Naive thymus-derived CD4-positive, alpha-beta T cell (primary cell): ENCODE measurements around the gene COL9A1. TPM values are rescaled to one million over a fixed set of nuclear protein-coding genes. Genes with fewer than 3 reads are reported as not detected.

Experiments used
- ATAC-seq: fragments of 150-1000 bp; cut with Tn5 transposase; 2 replicates; pipeline ENCODE4 v1.10.0; 2021; ENCODE audit warnings: mild to moderate bottlenecking, moderate library complexity
- CTCF ChIA-PET: fragments of 350-600 bp; sonication (Branson Sonifier 250); formaldehyde crosslinking; loops from one replicate; lab custom pipeline; 2021; ENCODE audit warnings: antibody characterized with exemption; lab: Charles Lee
- POLR2A ChIA-PET: fragments of 350-600 bp; sonication (Branson Sonifier 250); formaldehyde crosslinking; loops from one replicate; lab custom pipeline; 2021; ENCODE audit warnings: antibody characterized with exemption, inconsistent platforms; lab: Charles Lee
- DNase-seq, 9 donors: peaks; one replicate each; pipeline versions ENCODE4 v3.0.0 to v3.0.0-alpha.2; 2020 to 2022; ENCODE audit warnings: mixed read lengths in 1 of 9
- H3K27ac ChIP-seq: one replicate; pipeline ENCODE4 v1.7.0; 2013; ENCODE audit warnings: mild to moderate bottlenecking, low read depth, low read length, moderate library complexity
- H3K27me3 ChIP-seq, 2 donors: one replicate each; pipeline ENCODE4 v1.7.0; 2013; ENCODE audit warnings: low read length in 2 of 2, mild to moderate bottlenecking in 2 of 2, moderate library complexity in 2 of 2; ENCODE audit not compliant: control insufficient read depth in 2 of 2, insufficient read depth in 2 of 2
- H3K36me3 ChIP-seq, 3 experiments: 1 replicate in 2 of 3; 2 replicates in 1 of 3; pipeline ENCODE4 v1.7.0; 2013; ENCODE audit warnings: low read length in 3 of 3, mild to moderate bottlenecking in 3 of 3, moderate library complexity in 1 of 3; ENCODE audit not compliant: insufficient read depth in 3 of 3, control insufficient read depth in 2 of 3
- H3K4me1 ChIP-seq, 2 donors: one replicate each; pipeline ENCODE4 v1.7.0; 2013; ENCODE audit warnings: low read length in 2 of 2, mild to moderate bottlenecking in 2 of 2, moderate library complexity in 1 of 2; ENCODE audit not compliant: control insufficient read depth in 2 of 2, insufficient read depth in 2 of 2
- H3K4me3 ChIP-seq: 2 replicates; pipeline ENCODE4 v1.7.0; 2013; ENCODE audit warnings: mild to moderate bottlenecking, low read length
- H3K9me3 ChIP-seq, 3 experiments: 1 replicate in 2 of 3; 2 replicates in 1 of 3; pipeline ENCODE4 v1.7.0; 2013; ENCODE audit warnings: low read length in 3 of 3; ENCODE audit not compliant: control insufficient read depth in 2 of 3
- H3K27ac Mint-ChIP-seq, 9 donors: one replicate each; pipeline ENCODE4 v1.8.0; 2020 to 2022; ENCODE audit warnings: mixed read lengths in 9 of 9, mild to moderate bottlenecking in 8 of 9, moderate library complexity in 5 of 9, inconsistent platforms in 2 of 9
- H3K27me3 Mint-ChIP-seq, 5 donors: one replicate each; pipeline ENCODE4 v1.8.0; 2021 to 2022; ENCODE audit warnings: mixed read lengths in 5 of 5, mild to moderate bottlenecking in 1 of 5
- H3K36me3 Mint-ChIP-seq, 5 donors: one replicate each; pipeline ENCODE4 v1.8.0; 2020 to 2022; ENCODE audit warnings: mixed read lengths in 5 of 5, mild to moderate bottlenecking in 3 of 5, inconsistent platforms in 1 of 5
- H3K4me1 Mint-ChIP-seq, 7 donors: one replicate each; pipeline ENCODE4 v1.8.0; 2020 to 2022; ENCODE audit warnings: mixed read lengths in 7 of 7, mild to moderate bottlenecking in 3 of 7, inconsistent platforms in 1 of 7
- H3K4me3 Mint-ChIP-seq, 10 donors: one replicate each; pipeline ENCODE4 v1.8.0; 2020 to 2022; ENCODE audit warnings: mild to moderate bottlenecking in 10 of 10, mixed read lengths in 10 of 10, moderate library complexity in 6 of 10, inconsistent platforms in 2 of 10
- H3K9me3 Mint-ChIP-seq, 11 donors: one replicate each; pipeline ENCODE4 v1.8.0; 2020 to 2022; ENCODE audit warnings: mixed read lengths in 11 of 11, mild to moderate bottlenecking in 4 of 11, inconsistent platforms in 1 of 11, moderate library complexity in 1 of 11
- intact Hi-C, 2 donors: fragments of 100-400 bp; cut with micrococcal nuclease; formaldehyde crosslinking; loops; one replicate each; pipeline ENCODE4 v1.15.1; 2023
- polyA plus RNA-seq, 2 donors: library from polyadenylated mRNA; unstranded; fragments of 300-500 nt; fragmentation: Illumina TruSeq; gene quantifications; one replicate each; pipeline ENCODE4 v1.2.3, GENCODE V29; 2021
- total RNA-seq, 6 experiments: library from RNA in 5 of 6; stranded (reverse) in 5 of 6; gene quantifications; 1 replicate in 5 of 6; 2 replicates in 1 of 6; pipeline ENCODE4 v1.2.3 and lab custom pipeline; 2021 to 2026

The COL9A1 gene
- total and polyA plus RNA-seq, 7 experiments from 2014 or later, result not detected

GRCh38 chr6:70216767-70217166 lies 86.1 kb downstream of the COL9A1 start:
- intact Hi-C loops, result no loop called here
- ChIA-PET POLR2A (no interaction called here), CTCF (no interaction called here)
- no peaks in the 10 kb centered on the region for H3K27me3 ChIP-seq
- H3K4me3 Mint-ChIP-seq, result no peak overlapping the region
- no peaks in the 10 kb centered on the region for H3K9me3 Mint-ChIP-seq
- no peak for ATAC-seq
- no peaks in the 10 kb centered on the region for H3K4me1 ChIP-seq
- peaks cover 0 to 1% (median 0%) of the 10 kb centered on the region in 7 donors for H3K4me1 Mint-ChIP-seq
- H3K27ac Mint-ChIP-seq, result no peak overlapping the region
- peaks cover 3 to 34% (median 8%) of the 10 kb centered on the region in 5 donors for H3K27me3 Mint-ChIP-seq
- no peaks in the 10 kb centered on the region for H3K36me3 Mint-ChIP-seq
- no peaks in the 10 kb centered on the region for H3K36me3 ChIP-seq
- no peak overlapping the region for H3K27ac ChIP-seq
- DNase-seq, result no peak
- H3K9me3 ChIP-seq, result no peaks in the 10 kb centered on the region
- H3K4me3 ChIP-seq, result no peak overlapping the region

DNA sequence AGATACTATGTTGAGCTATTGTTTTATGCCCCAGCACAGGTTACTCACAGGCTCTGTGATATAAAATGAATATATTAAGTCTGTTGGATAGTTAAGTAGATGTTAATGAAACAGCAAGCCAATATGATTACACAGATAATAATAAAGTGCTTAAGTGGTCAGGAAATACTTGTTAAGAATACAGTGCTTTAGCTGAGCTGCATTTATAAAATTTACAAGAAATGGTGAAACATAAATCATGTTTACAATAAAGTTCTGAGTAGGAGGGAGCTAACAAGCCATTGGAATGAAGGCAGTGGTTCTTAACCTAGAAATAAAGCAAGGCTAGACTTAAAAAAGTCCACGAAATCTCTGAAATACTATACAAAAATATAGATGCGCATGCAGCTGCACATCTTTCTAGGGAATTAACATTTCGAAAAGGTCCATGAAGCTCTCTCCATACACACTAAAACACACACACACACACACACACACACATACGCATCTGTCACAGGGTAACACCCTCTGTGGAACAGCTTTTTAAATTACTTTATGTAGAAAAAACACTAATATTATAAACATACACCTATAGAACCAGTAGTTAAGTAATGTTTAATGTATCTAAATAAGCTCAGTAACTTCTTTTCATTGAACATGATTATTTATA lies 87.3 kb downstream of the COL9A1 start:
- no peaks in the 10 kb centered on the region for H3K4me1 ChIP-seq
- H3K27ac ChIP-seq, result no peak overlapping the region
- no peak for DNase-seq
- no peaks in the 10 kb centered on the region for H3K9me3 Mint-ChIP-seq
- peaks cover 3 to 34% (median 11%) of the 10 kb centered on the region in 5 donors for H3K27me3 Mint-ChIP-seq
- H3K27me3 ChIP-seq, result no peaks in the 10 kb centered on the region
- no peak overlapping the region for H3K4me3 Mint-ChIP-seq
- H3K4me1 Mint-ChIP-seq, result peaks cover 0 to 1% (median 0%) of the 10 kb centered on the region in 7 donors
- intact Hi-C loops, result no loop called here
- H3K4me3 ChIP-seq, result no peak overlapping the region
- no peaks in the 10 kb centered on the region for H3K36me3 ChIP-seq
- H3K36me3 Mint-ChIP-seq, result no peaks in the 10 kb centered on the region
- ChIA-PET CTCF (no interaction called here), POLR2A (no interaction called here)
- no peaks in the 10 kb centered on the region for H3K9me3 ChIP-seq
- H3K27ac Mint-ChIP-seq, result no peak overlapping the region
- no peak for ATAC-seq

DNA sequence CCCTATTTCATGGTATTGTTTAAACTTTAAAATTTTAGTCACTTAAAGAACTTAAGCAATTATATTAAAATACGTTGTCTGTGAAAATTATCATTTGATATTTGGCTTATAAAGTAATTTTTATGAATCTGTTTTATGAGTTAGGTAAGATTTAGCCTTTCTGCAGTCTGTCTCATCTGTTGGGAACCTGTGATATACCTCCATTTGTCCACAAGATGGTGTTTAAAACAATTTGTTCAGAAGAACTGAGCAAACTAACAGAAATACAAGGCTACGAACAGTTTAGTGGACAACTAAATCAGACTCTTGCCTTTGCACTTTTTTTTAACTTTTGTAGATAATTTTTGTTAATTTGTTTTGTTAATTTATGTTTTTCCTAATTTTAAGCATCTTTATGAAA lies 92.4 kb downstream of the COL9A1 start:
- no peak for ATAC-seq
- DNase-seq, result no peak
- Mint-ChIP-seq H3K9me3 (no peaks in the 10 kb centered on the region), H3K27ac (no peak overlapping the region), H3K36me3 (no peaks in the 10 kb centered on the region), H3K4me3 (no peak overlapping the region), H3K27me3 (peaks cover 2 to 21% (median 10%) of the 10 kb centered on the region in 5 donors), H3K4me1 (no peaks in the 10 kb centered on the region)
- Histone ChIP-seq H3K27ac (no peak overlapping the region), H3K9me3 (no peaks in the 10 kb centered on the region), H3K4me1 (no peaks in the 10 kb centered on the region), H3K4me3 (no peak overlapping the region), H3K27me3 (no peaks in the 10 kb centered on the region), H3K36me3 (no peaks in the 10 kb centered on the region)
- intact Hi-C loops, result no loop called here
- ChIA-PET POLR2A (no interaction called here), CTCF (no interaction called here)

DNA sequence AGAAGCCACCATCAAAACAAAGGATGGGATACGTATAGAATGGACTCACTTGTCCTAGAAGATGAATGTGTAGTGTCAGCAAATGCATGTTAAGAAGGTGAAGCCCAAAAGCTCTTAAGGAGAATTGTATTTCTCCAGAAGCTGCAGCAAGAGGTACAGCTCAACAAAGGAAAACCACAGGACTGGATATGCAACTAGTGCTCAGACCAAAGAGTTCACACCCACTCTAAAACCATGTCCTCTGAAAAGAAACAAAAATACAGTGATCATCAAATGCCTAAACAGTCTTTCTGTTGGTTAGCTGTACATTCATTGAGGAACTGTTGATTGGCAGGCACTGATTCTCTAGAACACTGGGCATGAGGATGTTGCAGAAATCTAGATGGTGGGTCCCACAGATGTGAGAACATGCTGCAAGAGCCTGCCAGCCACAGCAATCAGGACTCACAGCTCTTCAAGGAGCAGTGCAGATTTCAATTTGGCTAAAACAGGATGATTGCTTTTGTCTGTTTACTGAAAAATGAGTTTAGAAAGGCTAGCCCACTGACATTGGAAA lies 94.6 kb downstream of the COL9A1 start:
- no peak overlapping the region for H3K4me3 Mint-ChIP-seq
- no peaks in the 10 kb centered on the region for H3K4me1 Mint-ChIP-seq
- Histone ChIP-seq H3K27me3 (no peaks in the 10 kb centered on the region), H3K4me3 (no peak overlapping the region), H3K4me1 (no peaks in the 10 kb centered on the region), H3K27ac (no peak overlapping the region), H3K36me3 (no peaks in the 10 kb centered on the region), H3K9me3 (no peaks in the 10 kb centered on the region)
- H3K9me3 Mint-ChIP-seq, result no peaks in the 10 kb centered on the region
- POLR2A ChIA-PET, result no interaction called here
- intact Hi-C loops, result no loop called here
- DNase-seq, result no peak
- ATAC-seq, result no peak
- CTCF ChIA-PET, result interaction anchor here (0.8 kb wide), 1 partner anchor 11 kb away, joined by 4 read pairs; no protein-coding TSS in a partner anchor
- no peaks in the 10 kb centered on the region for H3K36me3 Mint-ChIP-seq
- H3K27ac Mint-ChIP-seq, result no peak overlapping the region
- peaks cover 4 to 20% (median 9%) of the 10 kb centered on the region in 5 donors for H3K27me3 Mint-ChIP-seq

DNA sequence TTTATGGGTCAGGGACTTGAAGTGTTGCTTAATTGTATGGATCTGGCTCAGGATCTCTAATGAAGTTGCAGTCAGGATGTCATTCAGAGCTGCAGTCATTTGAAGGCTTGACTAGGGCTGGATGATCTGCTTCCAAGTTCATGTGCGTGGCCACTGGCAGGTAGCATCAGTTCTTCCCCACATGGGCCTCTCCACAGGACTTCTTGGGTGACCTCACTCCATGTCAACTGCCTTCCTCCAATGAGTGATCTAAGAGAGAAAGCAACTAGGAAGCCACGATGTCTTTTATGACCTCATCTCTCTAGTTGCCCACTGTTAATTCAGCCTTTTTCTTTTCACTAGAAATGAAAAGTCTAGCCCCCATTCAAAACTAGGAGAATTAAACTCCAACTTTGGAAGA lies 104.1 kb downstream of the COL9A1 start:
- H3K27ac Mint-ChIP-seq, result no peak overlapping the region
- no peak overlapping the region for H3K27ac ChIP-seq
- CTCF ChIA-PET, result interaction anchor here (0.7 kb wide), 1 partner anchor 9 kb away, joined by 3 read pairs; no protein-coding TSS in a partner anchor
- intact Hi-C loops, result no loop called here
- no peaks in the 10 kb centered on the region for H3K36me3 ChIP-seq
- H3K4me1 Mint-ChIP-seq, result no peaks in the 10 kb centered on the region
- H3K9me3 Mint-ChIP-seq, result no peaks in the 10 kb centered on the region
- H3K4me3 Mint-ChIP-seq, result no peak overlapping the region
- peaks cover 0 to 3% of the 10 kb centered on the region in 2 donors for H3K27me3 ChIP-seq
- no peaks in the 10 kb centered on the region for H3K4me1 ChIP-seq
- peaks cover 0 to 14% (median 8%) of the 10 kb centered on the region in 5 donors for H3K27me3 Mint-ChIP-seq
- ATAC-seq, result no peak
- POLR2A ChIA-PET, result no interaction called here
- no peaks in the 10 kb centered on the region for H3K9me3 ChIP-seq
- DNase-seq, result no peak
- H3K4me3 ChIP-seq, result no peak overlapping the region
- H3K36me3 Mint-ChIP-seq, result no peaks in the 10 kb centered on the region

- Histone ChIP-seq H3K36me3 (no peaks in the 10 kb centered on the region), H3K27ac (no peak overlapping the region), H3K27me3 (peaks cover 0 to 3% of the 10 kb centered on the region in 2 donors), H3K4me1 (no peaks in the 10 kb centered on the region), H3K4me3 (no peak overlapping the region), H3K9me3 (no peaks in the 10 kb centered on the region)
- Mint-ChIP-seq H3K4me1 (no peaks in the 10 kb centered on the region), H3K9me3 (peaks cover 0 to 2% (median 0%) of the 10 kb centered on the region in 11 donors), H3K4me3 (no peak overlapping the region), H3K27ac (no peak overlapping the region), H3K27me3 (peaks cover 5 to 26% (median 7%) of the 10 kb centered on the region in 5 donors), H3K36me3 (no peaks in the 10 kb centered on the region)
- no peak for ATAC-seq
- ChIA-PET CTCF (no interaction called here), POLR2A (no interaction called here)
- intact Hi-C loops, result no loop called here
- no peak for DNase-seq
Observed at GRCh38 chr6:70196531-70196930, 106.4 kb downstream of the COL9A1 start.

- ChIA-PET CTCF (no interaction called here), POLR2A (no interaction called here)
- Histone ChIP-seq H3K36me3 (no peaks in the 10 kb centered on the region), H3K27ac (no peak overlapping the region), H3K4me3 (no peak overlapping the region), H3K4me1 (no peaks in the 10 kb centered on the region), H3K9me3 (no peaks in the 10 kb centered on the region), H3K27me3 (peaks cover 0 to 3% of the 10 kb centered on the region in 2 donors)
- Mint-ChIP-seq H3K36me3 (no peaks in the 10 kb centered on the region), H3K4me3 (no peak overlapping the region), H3K9me3 (peaks cover 0 to 2% (median 0%) of the 10 kb centered on the region in 11 donors), H3K4me1 (no peaks in the 10 kb centered on the region), H3K27ac (no peak overlapping the region), H3K27me3 (peaks cover 7 to 26% (median 10%) of the 10 kb centered on the region in 5 donors)
- intact Hi-C loops, result no loop called here
- DNase-seq (no peak), ATAC-seq (no peak)
Observed at GRCh38 chr6:70194421-70194820, 108.5 kb downstream of the COL9A1 start.
